Trophoblast cell (in vitro differentiated cells and primary cell): ENCODE results near the gene MYL3.
A peak's percentile ranks its signal among the peaks of the same experiment; 100 is the strongest.

ENCODE experiments used
- DNase-seq, 2 donors: peaks; one replicate each; pipeline ENCODE4 v3.0.0-alpha.2; 2016
- H2AFZ ChIP-seq: 2 replicates; pipeline ENCODE4 v1.6.1; 2013; ENCODE audit warnings: low read length, moderate library complexity, mild to moderate bottlenecking; ENCODE audit not compliant: insufficient read depth, poor library complexity
- H2AK5ac ChIP-seq: 2 replicates; pipeline ENCODE4 v1.6.1; 2013; ENCODE audit warnings: mild to moderate bottlenecking, low read length
- H2BK120ac ChIP-seq: 2 replicates; pipeline ENCODE4 v1.6.1; 2013; ENCODE audit warnings: low read length, mild to moderate bottlenecking, moderate library complexity; ENCODE audit not compliant: insufficient read depth, poor library complexity
- H2BK12ac ChIP-seq: 2 replicates; pipeline ENCODE4 v1.6.1; 2013; ENCODE audit warnings: mild to moderate bottlenecking, low read length, moderate library complexity
- H2BK5ac ChIP-seq: 2 replicates; pipeline ENCODE4 v1.6.1; 2013; ENCODE audit warnings: low read length, low read depth, moderate library complexity, mild to moderate bottlenecking; ENCODE audit not compliant: poor library complexity
- H3K14ac ChIP-seq: 2 replicates; pipeline ENCODE4 v1.6.1; 2013; ENCODE audit warnings: mild to moderate bottlenecking, low read length
- H3K18ac ChIP-seq: 2 replicates; pipeline ENCODE4 v1.6.1; 2013; ENCODE audit warnings: mild to moderate bottlenecking, low read length
- H3K23ac ChIP-seq: 2 replicates; pipeline ENCODE4 v1.6.1; 2013; ENCODE audit warnings: low read length
- H3K27ac ChIP-seq: 2 replicates; pipeline ENCODE4 v1.5.1; 2013; ENCODE audit warnings: low read depth, mild to moderate bottlenecking, inconsistent platforms, low read length, moderate library complexity
- H3K27me3 ChIP-seq: 2 replicates; pipeline ENCODE4 v1.6.1; 2013; ENCODE audit warnings: inconsistent platforms, mild to moderate bottlenecking, low read length, moderate library complexity; ENCODE audit not compliant: insufficient read depth
- H3K36me3 ChIP-seq, 2 experiments: 1 replicate in 1 of 2; 2 replicates in 1 of 2; pipeline ENCODE4 v1.6.1; 2013; ENCODE audit warnings: low read length in 2 of 2, mild to moderate bottlenecking in 2 of 2, moderate library complexity in 1 of 2; ENCODE audit not compliant: insufficient read depth in 2 of 2, control insufficient read depth in 1 of 2
- H3K4ac ChIP-seq: 2 replicates; pipeline ENCODE4 v1.6.1; 2013; ENCODE audit warnings: low read depth, mild to moderate bottlenecking, low read length, moderate library complexity
- H3K4me1 ChIP-seq, 2 experiments: 1 replicate in 1 of 2; 2 replicates in 1 of 2; pipeline ENCODE4 v1.6.1; 2013; ENCODE audit warnings: low read length in 2 of 2, mild to moderate bottlenecking in 2 of 2, moderate library complexity in 1 of 2; ENCODE audit not compliant: insufficient read depth in 2 of 2, control insufficient read depth in 1 of 2
- H3K4me2 ChIP-seq: 2 replicates; pipeline ENCODE4 v1.6.1; 2013; ENCODE audit warnings: inconsistent platforms, mild to moderate bottlenecking, low read length, moderate library complexity
- H3K4me3 ChIP-seq: 2 replicates; pipeline ENCODE4 v1.5.1; 2013; ENCODE audit warnings: mild to moderate bottlenecking, low read depth, low read length, inconsistent platforms
- H3K79me1 ChIP-seq: one replicate; pipeline ENCODE4 v1.6.1; 2013; ENCODE audit warnings: low read length
- H3K79me2 ChIP-seq: 2 replicates; pipeline ENCODE4 v1.6.1; 2013; ENCODE audit warnings: low read length, mild to moderate bottlenecking; ENCODE audit not compliant: control insufficient read depth, insufficient read depth, poor library complexity
- H3K9ac ChIP-seq: 2 replicates; pipeline ENCODE4 v1.6.1; 2013; ENCODE audit warnings: mild to moderate bottlenecking, low read length
- H3K9me3 ChIP-seq: 2 replicates; pipeline ENCODE4 v1.6.1; 2013; ENCODE audit warnings: low read depth, mild to moderate bottlenecking, control low read depth, inconsistent platforms, low read length; ENCODE audit not compliant: insufficient read depth
- H4K12ac ChIP-seq: 2 replicates; pipeline ENCODE4 v1.6.1; 2013; ENCODE audit warnings: low read depth, mild to moderate bottlenecking, low read length, moderate library complexity
- H4K8ac ChIP-seq: 2 replicates; pipeline ENCODE4 v1.6.1; 2013; ENCODE audit warnings: low read depth, mild to moderate bottlenecking, low read length, moderate library complexity
- H4K91ac ChIP-seq: one replicate; pipeline ENCODE4 v1.6.1; 2013; ENCODE audit warnings: low read depth, mild to moderate bottlenecking, low read length, moderate library complexity
- WGBS: extraction: QIAGEN DNeasy Blood & Tissue Kit; methylation state at CpG from one replicate; pipeline ENCODE4 v1.1.7; 2013; ENCODE audit warnings: missing lambda C conversion rate; ENCODE audit not compliant: insufficient read length, insufficient coverage; ENCODE audit errors: extremely low coverage; 5-methylcytosine and 5-hydroxymethylcytosine counted together

The MYL3 gene

DNA sequence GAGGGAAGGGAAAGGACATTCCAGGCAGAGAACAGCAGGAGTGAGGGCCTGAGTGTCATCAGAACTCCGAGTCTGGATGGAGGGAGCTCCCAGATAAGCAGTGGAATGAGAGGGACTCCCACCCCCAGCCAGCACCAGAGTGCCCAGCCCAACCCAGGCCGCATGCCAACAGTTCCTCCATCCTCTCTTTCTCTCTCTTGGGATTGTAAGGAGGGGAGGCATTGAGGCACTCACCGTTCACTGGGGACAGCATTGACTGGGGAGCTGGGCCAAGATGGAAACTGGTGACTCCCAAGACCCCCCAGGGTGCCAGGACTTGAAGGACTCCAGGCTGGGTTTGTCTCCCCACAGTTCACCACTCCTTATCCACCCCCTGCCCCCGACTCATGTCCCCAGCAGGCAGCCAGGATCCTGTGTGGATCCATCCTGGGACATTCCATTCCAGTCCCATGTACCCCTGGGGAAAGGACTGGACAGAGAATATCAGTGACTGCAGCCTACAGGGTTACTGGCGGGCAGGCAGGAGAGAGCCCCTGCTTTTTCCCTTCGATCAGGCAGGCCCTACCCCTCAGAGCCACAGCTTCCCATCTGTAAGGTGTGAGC is 30.0 kb upstream of the MYL3 start:
- no peak overlapping the region for H3K4me2 ChIP-seq
- no peak overlapping the region for H3K4me3 ChIP-seq
- no peaks in the 10 kb centered on the region for H3K36me3 ChIP-seq
- no peak overlapping the region for H4K8ac ChIP-seq
- H3K9ac ChIP-seq: no peak overlapping the region
- H2BK120ac ChIP-seq: no peak overlapping the region
- no CpG with 5 or more reads among the region's 6 CpGs for WGBS
- no peak overlapping the region for H2AK5ac ChIP-seq
- H2AFZ ChIP-seq: no peak overlapping the region
- no peak overlapping the region for H2BK5ac ChIP-seq
- no peak for DNase-seq
- no peak overlapping the region for H4K12ac ChIP-seq
- H3K23ac ChIP-seq: no peak overlapping the region
- peaks cover 5 to 8% of the 10 kb centered on the region in 2 experiments for H3K4me1 ChIP-seq
- H3K79me2 ChIP-seq: peaks cover 2% of the 10 kb centered on the region
- H3K27ac ChIP-seq: no peak overlapping the region
- H4K91ac ChIP-seq: no peak overlapping the region
- no peak overlapping the region for H2BK12ac ChIP-seq
- H3K9me3 ChIP-seq: peaks cover 2% of the 10 kb centered on the region
- no peak overlapping the region for H3K18ac ChIP-seq
- H3K27me3 ChIP-seq: peaks cover 11% of the 10 kb centered on the region
- H3K14ac ChIP-seq: no peak overlapping the region
- H3K4ac ChIP-seq: no peak overlapping the region
- no peaks in the 10 kb centered on the region for H3K79me1 ChIP-seq

DNA sequence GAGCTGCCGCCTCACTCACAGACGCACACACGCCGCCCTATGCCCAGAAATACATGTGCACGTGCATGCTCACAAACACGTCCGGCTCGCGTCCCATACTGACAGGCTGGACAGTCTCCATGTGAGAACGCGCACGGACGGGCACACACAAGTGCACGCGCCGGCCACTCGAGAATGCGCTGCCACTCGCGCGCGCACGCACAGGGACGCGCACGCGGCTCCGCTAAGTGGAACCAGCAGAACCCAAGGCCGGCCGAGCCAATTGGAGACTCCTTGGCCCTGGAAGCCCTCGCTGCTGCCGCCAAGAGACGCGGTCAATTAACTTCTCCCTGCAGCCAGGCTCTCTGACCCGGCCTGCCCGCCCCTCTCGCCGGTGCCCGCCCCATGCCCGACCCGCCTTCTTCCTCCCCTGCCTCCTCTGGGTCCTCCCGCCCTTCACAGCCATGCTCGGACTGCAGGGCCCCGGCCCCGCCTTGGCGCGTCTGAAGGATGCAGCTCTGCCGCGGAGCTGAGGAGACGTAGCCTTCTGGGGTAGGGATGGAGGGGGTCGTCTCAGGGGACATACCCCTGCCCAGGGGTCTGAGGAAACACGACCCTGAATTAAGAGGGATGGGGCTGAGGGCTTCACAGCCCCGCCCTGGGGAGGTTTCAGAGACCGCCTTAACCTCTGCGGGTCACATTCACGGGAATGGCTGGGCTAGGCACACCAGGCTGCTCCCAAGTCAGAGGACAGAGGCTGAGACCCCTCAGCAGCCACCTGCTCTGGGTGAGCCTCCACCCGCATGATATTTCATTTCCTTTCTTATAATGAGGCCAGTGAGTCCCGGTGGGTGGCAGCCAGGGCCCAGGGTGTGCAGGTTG is 29.3 kb upstream of the MYL3 start:
- no peak overlapping the region for H4K91ac ChIP-seq
- H2AFZ ChIP-seq: peak overlapping the region; percentile 6
- no peak overlapping the region for H4K8ac ChIP-seq
- H3K4me2 ChIP-seq: peak overlapping the region; percentile 63
- no peak overlapping the region for H3K14ac ChIP-seq
- no peak overlapping the region for H3K9ac ChIP-seq
- no peaks in the 10 kb centered on the region for H3K79me1 ChIP-seq
- peaks cover 11% of the 10 kb centered on the region for H3K27me3 ChIP-seq
- H2BK120ac ChIP-seq: no peak overlapping the region
- peak; percentile 30 to 52 for DNase-seq
- H3K4me3 ChIP-seq: peak overlapping the region; percentile 34
- H4K12ac ChIP-seq: peak overlapping the region; percentile 6
- no peak overlapping the region for H3K27ac ChIP-seq
- no peak overlapping the region for H3K4ac ChIP-seq
- no peak overlapping the region for H3K23ac ChIP-seq
- no peak overlapping the region for H2BK5ac ChIP-seq
- peaks cover 2% of the 10 kb centered on the region for H3K9me3 ChIP-seq
- H2BK12ac ChIP-seq: no peak overlapping the region
- H3K4me1 ChIP-seq: peaks cover 5 to 8% of the 10 kb centered on the region in 2 experiments
- H3K18ac ChIP-seq: no peak overlapping the region
- peaks cover 2% of the 10 kb centered on the region for H3K79me2 ChIP-seq
- no peak overlapping the region for H2AK5ac ChIP-seq
- no CpG with 5 or more reads among the region's 58 CpGs for WGBS
- no peaks in the 10 kb centered on the region for H3K36me3 ChIP-seq

DNA sequence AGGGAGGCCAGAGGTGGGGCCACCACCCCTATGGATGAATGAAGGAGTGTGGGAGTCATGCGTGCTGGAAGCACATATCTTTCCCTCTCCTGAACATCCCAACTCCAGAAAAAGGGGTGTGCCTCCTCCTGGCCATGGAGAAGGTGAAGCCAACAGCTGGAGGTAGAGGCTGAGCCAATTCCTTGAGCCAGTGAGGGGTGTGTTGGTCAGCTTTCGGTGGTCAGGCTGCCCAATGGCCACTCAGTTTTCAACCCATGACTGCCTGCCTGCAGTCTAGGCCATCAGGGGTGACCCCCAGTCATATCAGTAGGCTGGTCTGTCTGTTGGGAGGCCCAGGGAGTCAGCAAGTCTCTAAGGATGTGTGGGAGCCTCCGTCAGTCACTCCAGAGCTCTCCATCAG is 27.9 kb upstream of the MYL3 start:
- no peak overlapping the region for H3K4me2 ChIP-seq
- H3K36me3 ChIP-seq: no peaks in the 10 kb centered on the region
- no peak overlapping the region for H3K18ac ChIP-seq
- no peak overlapping the region for H3K23ac ChIP-seq
- H3K9me3 ChIP-seq: peaks cover 2% of the 10 kb centered on the region
- H4K8ac ChIP-seq: no peak overlapping the region
- no peaks in the 10 kb centered on the region for H3K79me1 ChIP-seq
- DNase-seq: no peak
- H2AFZ ChIP-seq: no peak overlapping the region
- H4K12ac ChIP-seq: no peak overlapping the region
- H3K27me3 ChIP-seq: peaks cover 11% of the 10 kb centered on the region
- no peak overlapping the region for H3K4ac ChIP-seq
- no peak overlapping the region for H2BK5ac ChIP-seq
- H2AK5ac ChIP-seq: no peak overlapping the region
- H3K4me3 ChIP-seq: no peak overlapping the region
- no peak overlapping the region for H4K91ac ChIP-seq
- peaks cover 5 to 8% of the 10 kb centered on the region in 2 experiments for H3K4me1 ChIP-seq
- H3K27ac ChIP-seq: no peak overlapping the region
- no CpG with 5 or more reads among the region's 3 CpGs for WGBS
- no peak overlapping the region for H3K14ac ChIP-seq
- H2BK120ac ChIP-seq: no peak overlapping the region
- peaks cover 2% of the 10 kb centered on the region for H3K79me2 ChIP-seq
- no peak overlapping the region for H3K9ac ChIP-seq
- no peak overlapping the region for H2BK12ac ChIP-seq

DNA sequence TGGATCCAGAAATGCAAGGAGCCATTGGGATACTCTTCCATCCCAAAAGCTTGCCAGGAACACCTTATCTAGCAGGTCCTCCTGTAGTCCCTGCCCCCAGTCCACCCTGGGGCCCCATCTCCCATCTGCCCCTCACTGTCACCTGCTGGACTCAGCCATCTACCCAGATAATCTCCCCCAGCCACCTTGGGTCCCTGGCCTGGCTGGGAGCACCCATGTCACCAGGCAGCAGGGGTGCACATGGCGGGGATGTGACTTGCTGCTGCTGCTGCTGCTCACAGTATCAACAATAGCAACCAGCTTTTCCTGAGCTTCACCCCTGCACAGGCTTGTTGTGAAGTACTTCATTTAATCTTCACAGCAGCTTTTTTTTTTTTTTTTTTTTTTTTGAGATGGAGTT is 26.9 kb upstream of the MYL3 start:
- peaks cover 2% of the 10 kb centered on the region for H3K79me2 ChIP-seq
- no peak overlapping the region for H2AFZ ChIP-seq
- DNase-seq: no peak
- H3K27ac ChIP-seq: no peak overlapping the region
- no peak overlapping the region for H3K18ac ChIP-seq
- no peak overlapping the region for H2AK5ac ChIP-seq
- H3K14ac ChIP-seq: no peak overlapping the region
- no peaks in the 10 kb centered on the region for H3K79me1 ChIP-seq
- no peak overlapping the region for H4K8ac ChIP-seq
- no peak overlapping the region for H4K12ac ChIP-seq
- peaks cover 6% of the 10 kb centered on the region for H3K9me3 ChIP-seq
- no peak overlapping the region for H3K4me2 ChIP-seq
- H3K36me3 ChIP-seq: no peaks in the 10 kb centered on the region
- peaks cover 11% of the 10 kb centered on the region for H3K27me3 ChIP-seq
- no peak overlapping the region for H2BK120ac ChIP-seq
- H3K4me1 ChIP-seq: peaks cover 5 to 8% of the 10 kb centered on the region in 2 experiments
- WGBS: no CpG with 5 or more reads among the region's 1 CpG
- no peak overlapping the region for H2BK5ac ChIP-seq
- no peak overlapping the region for H3K4me3 ChIP-seq
- H4K91ac ChIP-seq: no peak overlapping the region
- no peak overlapping the region for H3K4ac ChIP-seq
- H3K9ac ChIP-seq: no peak overlapping the region
- H2BK12ac ChIP-seq: no peak overlapping the region
- no peak overlapping the region for H3K23ac ChIP-seq
